GM18873 (cell line): ENCODE measurements around the gene ZNF280C.

Source experiments
- ATAC-seq: cut with Tn5 transposase; IDR thresholded peaks from one replicate; pipeline ENCODE4 v1.9.1; 2021; ENCODE audit warnings: mild to moderate bottlenecking, moderate library complexity, moderate number of reproducible peaks; ENCODE audit not compliant: unreplicated experiment, low FRiP score

The ZNF280C gene

DNA sequence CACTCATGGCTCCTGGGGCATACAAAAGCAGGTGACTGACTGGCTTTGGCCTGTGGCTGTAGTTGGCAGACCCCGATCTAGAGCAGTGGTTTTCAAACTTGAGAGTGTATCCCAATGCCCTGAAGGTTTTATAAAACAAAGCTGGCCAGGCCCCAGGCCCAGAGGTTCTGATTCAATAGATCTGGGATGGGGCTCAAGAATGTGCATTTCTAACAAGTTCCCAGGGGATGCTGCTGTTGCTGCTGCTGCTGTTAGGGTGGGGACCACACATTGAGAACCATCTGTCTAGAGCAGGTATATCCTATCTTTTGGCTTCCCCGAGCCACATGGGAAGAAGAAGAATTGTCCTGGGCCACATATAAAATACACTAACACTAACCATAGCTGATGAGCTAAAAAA is 110.4 kb downstream of the ZNF280C start:
- no peak for ATAC-seq

DNA sequence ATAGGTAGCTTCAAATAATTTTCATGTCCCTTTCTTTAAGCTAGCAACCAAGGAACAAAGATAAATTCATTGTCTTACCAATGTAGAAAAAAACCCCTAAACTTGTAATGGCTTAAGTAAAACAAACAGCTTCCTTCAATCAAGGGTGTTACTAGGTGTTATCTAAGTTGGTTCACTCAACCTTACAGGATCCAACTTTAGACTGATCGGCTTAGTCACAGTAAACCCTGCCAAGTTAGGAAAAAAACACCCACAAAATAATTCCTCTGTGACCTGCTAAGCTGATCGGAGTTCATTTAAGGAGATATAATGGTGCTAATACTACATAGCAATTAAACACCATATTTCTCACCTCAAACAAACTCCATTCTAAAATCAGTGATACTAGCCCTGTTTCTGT is 113.1 kb downstream of the ZNF280C start:
- ATAC-seq, result no peak
